Adipose tissue (tissue), 3 donors: ENCODE results near the gene ATP8B1. TPM values are rescaled to one million over a fixed set of nuclear protein-coding genes. Genes with fewer than 3 reads are reported as not detected.
A peak's percentile ranks its signal among the peaks of the same experiment; 100 is the strongest.
"Not testable (repeated sequence)": the region's sequence is repeated elsewhere in the genome, so short reads cannot be mapped to it uniquely, and the experiment has no call there.

Experiments
- H3K27ac ChIP-seq: one replicate; pipeline ENCODE4 v1.5.1; 2013; ENCODE audit warnings: low read depth, low read length
- WGBS, 3 donors: extraction: QIAGEN DNeasy Blood & Tissue Kit; methylation state at CpG; one replicate each; pipeline ENCODE4 v1.1.7; 2013; 5-methylcytosine and 5-hydroxymethylcytosine counted together
- polyA plus RNA-seq, 3 donors: library from polyadenylated mRNA; stranded (reverse); fragments of 200-250 nt; gene quantifications; one replicate each; pipeline ENCODE4 v1.2.3, GENCODE V29; 2013
- donor health status: healthy with polysubstance abuse.
- donor health status: Bipolar disorder and iron deficiency.
- donor health status: healthy.

The ATP8B1 gene
- polyA plus RNA-seq, 3 donors = 3.1 to 18.2 (median 7.8) TPM

GRCh38 chr18:57651914-57652313 is 151.2 kb downstream of the ATP8B1 start:
- no peak overlapping the region for H3K27ac ChIP-seq

- WGBS, 3 donors = 64 to 73% (median 68%) methylated on average over 11 of the region's 11 CpGs
- H3K27ac ChIP-seq = no peak overlapping the region
Measured at GRCh38 chr18:57649556-57650500, 153.3 kb downstream of the ATP8B1 start.

GRCh38 chr18:57648414-57648813 is 154.7 kb downstream of the ATP8B1 start:
- H3K27ac ChIP-seq = no peak overlapping the region
- WGBS, 3 donors = 86 to 90% (median 87%) methylated on average over 32 of the region's 32 CpGs

- no peak overlapping the region for H3K27ac ChIP-seq
Measured at GRCh38 chr18:57644540-57644939, 158.6 kb downstream of the ATP8B1 start.

GRCh38 chr18:57643726-57644125 is 159.4 kb downstream of the ATP8B1 start:
- H3K27ac ChIP-seq = not testable (repeated sequence)
- WGBS, 3 donors = 93 to 95% (median 94%) methylated on average over 21 to 25 of the region's 25 CpGs

- 97 to 98% (median 97%) methylated on average over 18 to 21 of the region's 29 CpGs for WGBS, 3 donors
- H3K27ac ChIP-seq = not testable (repeated sequence)
Measured at GRCh38 chr18:57642462-57642861, 160.7 kb downstream of the ATP8B1 start.

- no peak overlapping the region for H3K27ac ChIP-seq
- 82 to 92% (median 87%) methylated on average over 2 of the region's 2 CpGs for whole genome bisulfite sequencing, 3 donors
Measured at GRCh38 chr18:57640749-57641148, 162.4 kb downstream of the ATP8B1 start.

- WGBS, 3 donors = 61 to 66% (median 62%) methylated on average over 3 of the region's 3 CpGs
- H3K27ac ChIP-seq = no peak overlapping the region
Measured at GRCh38 chr18:57640236-57640635, 162.9 kb downstream of the ATP8B1 start.

- WGBS, 3 donors = 49 to 80% (median 78%) methylated on average over 4 of the region's 4 CpGs
- H3K27ac ChIP-seq = no peak overlapping the region
Measured at GRCh38 chr18:57635003-57635822, 167.9 kb downstream of the ATP8B1 start.

- H3K27ac ChIP-seq = no peak overlapping the region
- 77 to 87% (median 85%) methylated on average over 2 of the region's 2 CpGs for WGBS, 3 donors
Measured at GRCh38 chr18:57631697-57632096, 171.4 kb downstream of the ATP8B1 start.

- WGBS, 3 donors = 46 to 54% (median 49%) methylated on average over 13 of the region's 13 CpGs
- no peak overlapping the region for H3K27ac ChIP-seq
Measured at GRCh38 chr18:57630754-57631595, 172.1 kb downstream of the ATP8B1 start.

GRCh38 chr18:57630002-57630753 is 172.9 kb downstream of the ATP8B1 start:
- H3K27ac ChIP-seq = no peak overlapping the region
- 2 to 4% (median 3%) methylated on average over 51 to 52 of the region's 52 CpGs for WGBS, 3 donors

GRCh38 chr18:57629422-57629821 is 173.7 kb downstream of the ATP8B1 start:
- 93 to 98% (median 96%) methylated on average over 9 of the region's 9 CpGs for WGBS, 3 donors
- H3K27ac ChIP-seq = no peak overlapping the region

- 75 to 85% (median 82%) methylated on average over 5 of the region's 5 CpGs for WGBS, 3 donors
- H3K27ac ChIP-seq = no peak overlapping the region
Measured at GRCh38 chr18:57627488-57627887, 175.6 kb downstream of the ATP8B1 start.

- no peak overlapping the region for H3K27ac ChIP-seq
- WGBS, 3 donors = 75 to 88% (median 76%) methylated on average over 4 of the region's 4 CpGs
Measured at GRCh38 chr18:57624988-57625387, 178.1 kb downstream of the ATP8B1 start.

- 0 to 1% (median 1%) methylated on average over 19 to 20 of the region's 20 CpGs for WGBS, 3 donors
- peak overlapping the region; percentile 26 for H3K27ac ChIP-seq
Measured at GRCh38 chr18:57621246-57621604, 181.9 kb downstream of the ATP8B1 start.

GRCh38 chr18:57619876-57620275 is 183.2 kb downstream of the ATP8B1 start:
- no peak overlapping the region for H3K27ac ChIP-seq
- WGBS, 3 donors = 78 to 96% (median 90%) methylated on average over 3 of the region's 3 CpGs

- no peak overlapping the region for H3K27ac ChIP-seq
- 48 to 85% (median 69%) methylated on average over 3 of the region's 3 CpGs for WGBS, 3 donors
Measured at GRCh38 chr18:57618910-57619309, 184.2 kb downstream of the ATP8B1 start.
